Measurements from ENCODE around the gene SYT2.
"Not testable (repeated sequence)": the region's sequence is repeated elsewhere in the genome, so short reads cannot be mapped to it uniquely, and the experiment has no call there.

SYT2 gene

DNA sequence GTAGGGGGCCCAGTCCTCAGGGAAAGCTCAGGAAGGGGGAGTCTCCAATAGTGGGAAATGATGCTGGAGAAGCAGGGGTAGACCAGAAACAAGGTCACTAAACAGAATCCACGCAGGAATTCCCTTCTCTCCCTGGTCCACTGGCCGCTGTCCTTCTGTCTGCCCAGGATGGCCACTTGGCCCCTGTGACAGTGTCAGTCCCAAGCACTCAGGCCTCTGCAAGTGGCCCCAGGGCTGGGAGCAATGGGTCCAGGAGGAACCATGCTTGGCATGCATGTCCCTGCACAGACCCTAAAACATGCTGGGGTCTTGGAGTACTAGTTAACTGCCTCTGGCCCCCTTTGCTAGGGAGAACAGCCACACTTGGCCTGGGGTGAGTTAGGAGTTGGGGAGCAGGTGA, 90.2 kb downstream of the SYT2 start:
- not testable (repeated sequence) for DNase-seq

DNA sequence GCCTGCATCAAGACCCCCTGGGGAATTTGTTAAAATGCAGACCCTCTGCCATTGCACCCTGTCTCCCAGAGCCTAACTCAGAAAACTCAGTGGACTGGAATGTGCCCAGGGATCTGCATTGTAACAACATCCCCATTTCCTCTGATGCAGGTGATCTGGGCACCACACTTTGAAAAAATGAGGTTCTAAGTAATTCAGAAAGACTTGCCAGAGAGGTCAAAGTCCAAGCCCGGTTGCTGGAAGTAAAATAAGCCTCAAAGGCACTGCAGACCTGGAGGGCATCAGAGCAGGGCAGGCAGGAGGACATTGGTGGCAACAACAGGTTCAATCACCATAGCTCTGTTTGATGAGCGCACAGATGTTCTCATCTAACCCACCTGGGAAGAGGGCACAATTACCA, 90.7 kb downstream of the SYT2 start:
- DNase-seq: no peak

DNA sequence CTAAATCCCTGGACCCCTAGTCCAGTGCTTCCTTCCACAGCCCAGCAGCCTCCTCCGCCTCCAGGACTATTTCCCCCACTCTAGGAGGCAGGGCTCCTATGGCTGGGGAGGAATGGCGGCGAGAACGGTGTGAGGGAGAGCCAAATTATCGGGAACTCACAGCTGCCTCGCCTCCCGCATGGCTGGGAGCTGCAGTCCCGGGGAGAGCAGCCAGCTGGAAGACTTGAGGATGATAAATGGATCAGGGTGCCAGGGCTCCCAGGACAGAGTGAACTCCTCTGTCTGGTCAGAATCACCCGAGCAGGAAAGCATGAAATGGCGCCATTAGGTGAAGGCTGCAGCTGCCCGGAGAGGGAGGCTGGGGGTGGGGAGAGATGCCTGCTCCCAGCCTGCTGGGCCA, 91.2 kb downstream of the SYT2 start:
- not testable (repeated sequence) for DNase-seq

DNA sequence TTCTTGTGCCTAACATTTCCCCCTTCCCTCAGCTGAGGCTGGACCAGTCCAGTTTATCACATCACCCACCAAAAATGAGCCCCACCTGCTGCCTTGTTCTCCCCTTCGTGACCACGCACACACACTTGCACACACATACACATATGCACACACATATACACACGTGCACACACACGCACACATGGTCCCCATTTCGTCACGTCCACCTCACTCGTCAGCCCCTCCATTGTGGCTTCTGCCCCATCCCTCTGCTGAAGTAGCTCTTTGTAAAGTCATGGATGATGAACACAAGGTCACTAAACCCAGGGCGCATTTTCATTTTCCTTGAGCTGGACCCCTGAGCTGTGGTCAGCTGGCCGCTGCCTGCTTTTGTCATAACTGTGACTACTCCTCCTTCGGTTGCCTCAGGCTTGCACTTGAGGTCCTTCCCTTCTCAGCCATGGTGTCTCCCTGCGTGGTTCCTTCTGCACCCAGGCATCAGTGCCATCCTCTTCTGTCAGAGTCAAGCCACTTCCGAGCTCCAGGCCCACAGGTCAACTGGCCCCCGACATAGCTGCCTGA, 93.8 kb downstream of the SYT2 start:
- no peak for DNase-seq

DNA sequence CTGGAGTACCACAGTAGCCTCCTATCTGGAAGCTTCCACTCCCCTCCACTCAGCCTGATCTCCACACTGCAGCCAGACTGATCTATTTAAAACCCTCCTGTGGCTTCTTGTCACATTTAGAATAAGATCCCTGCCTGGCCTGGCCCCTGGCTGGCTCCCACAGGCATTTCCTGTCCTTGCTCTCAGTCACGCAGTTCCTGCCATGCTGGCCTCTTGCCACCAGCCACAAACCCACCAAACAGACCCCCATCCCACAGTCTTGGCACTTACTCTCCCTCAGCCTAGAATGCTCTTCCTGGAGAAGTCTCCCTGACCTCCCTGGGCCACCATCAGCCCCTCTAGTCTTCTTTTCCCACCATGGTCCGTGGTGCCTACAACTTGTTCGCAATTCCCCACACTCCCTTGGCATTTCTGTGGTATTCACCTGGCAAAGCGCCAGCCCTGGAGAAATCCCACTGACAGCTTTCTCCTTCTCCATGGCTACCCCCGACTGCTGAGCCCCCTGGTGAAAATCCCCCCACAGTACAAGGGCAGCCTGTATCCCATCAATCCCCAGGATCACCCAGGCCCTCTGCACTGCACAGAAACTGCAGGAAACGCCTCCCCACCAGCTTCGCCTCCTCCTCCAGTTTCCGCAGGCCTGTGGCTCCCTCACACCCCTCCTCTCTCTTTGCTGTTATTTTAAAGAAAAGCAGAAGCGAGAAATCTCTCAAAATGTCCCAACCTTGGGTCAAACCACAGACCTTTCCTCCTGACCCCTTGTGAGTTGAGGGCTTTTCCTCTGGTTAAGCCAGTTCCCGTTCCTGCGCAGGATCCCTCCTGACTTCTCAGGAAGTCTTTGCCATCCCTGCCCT, 94.5 kb downstream of the SYT2 start:
- DNase-seq: no peak

DNA sequence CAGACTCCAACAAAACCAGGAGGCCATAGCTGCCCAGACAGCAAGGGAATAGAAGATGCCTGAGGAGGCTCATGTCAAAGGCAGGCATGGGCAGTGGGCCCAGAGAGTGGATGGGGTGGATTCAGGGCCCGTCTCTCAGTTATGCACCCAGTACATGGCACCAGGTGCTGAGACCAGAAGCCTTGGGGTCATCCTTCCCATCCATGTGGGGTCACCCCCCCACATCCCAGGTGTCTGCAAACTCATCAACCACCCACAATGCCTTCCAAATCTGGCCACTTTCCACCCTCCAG, 95.1 kb downstream of the SYT2 start:
- not testable (repeated sequence) for DNase-seq

DNA sequence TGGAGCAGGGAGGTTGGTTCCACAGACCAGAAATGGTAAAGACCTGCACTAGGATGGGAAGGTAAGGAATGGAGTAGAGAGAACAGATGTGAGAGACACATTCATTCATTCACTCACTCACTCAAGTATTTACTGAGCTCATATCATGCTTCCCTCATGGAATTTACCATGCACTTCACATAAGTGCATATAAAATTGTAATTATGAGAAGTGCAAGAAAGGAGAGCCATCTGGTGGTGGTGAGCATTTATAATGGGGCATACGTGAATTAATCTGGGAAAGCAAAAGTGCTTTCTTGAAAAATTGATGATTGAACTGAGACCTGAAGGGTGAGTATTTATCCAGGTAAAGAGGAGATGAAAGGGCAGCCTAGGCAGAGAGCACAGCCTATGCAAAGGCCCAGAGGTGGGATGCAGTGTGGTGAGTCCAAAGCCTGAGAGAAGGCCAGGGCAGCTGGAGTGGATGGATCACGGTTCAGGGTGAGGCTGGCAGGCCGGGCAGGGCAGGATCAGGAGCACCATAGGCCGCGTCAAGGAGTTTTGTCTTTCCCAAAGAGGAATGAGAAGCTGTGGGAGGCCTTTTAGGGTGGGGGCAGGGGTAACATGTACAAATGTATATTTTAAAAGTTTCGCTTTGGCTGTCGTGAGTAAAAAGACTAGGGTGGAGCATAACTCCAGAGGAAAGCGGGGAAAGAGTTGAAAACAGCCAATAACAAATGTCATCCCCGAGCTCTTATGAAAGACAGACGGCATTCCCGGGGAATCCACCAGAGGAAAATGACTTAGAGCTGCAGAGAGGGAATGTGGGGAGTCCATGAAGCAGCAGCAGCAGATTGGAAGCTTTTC, 95.7 kb downstream of the SYT2 start:
- not testable (repeated sequence) for DNase-seq

DNA sequence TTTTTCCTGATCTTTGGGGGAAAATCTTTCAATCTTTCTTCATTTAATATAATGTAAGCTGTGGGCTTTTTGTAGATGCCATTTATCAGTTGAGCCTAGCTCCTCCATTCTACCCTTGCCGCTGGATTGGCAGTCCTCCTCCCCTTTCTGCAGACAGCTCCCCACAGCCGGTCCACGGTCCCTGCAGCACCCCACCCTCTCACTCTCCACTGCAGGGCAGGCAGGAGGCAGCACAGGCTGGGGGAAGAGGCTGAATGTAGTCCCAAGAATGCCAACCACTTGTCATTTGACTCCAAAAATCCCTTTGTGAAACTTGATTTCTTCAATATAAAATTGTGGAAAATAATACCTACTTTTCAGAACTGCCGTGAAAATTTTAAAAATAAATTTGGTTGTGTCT, 96.7 kb downstream of the SYT2 start:
- no peak for DNase-seq

DNA sequence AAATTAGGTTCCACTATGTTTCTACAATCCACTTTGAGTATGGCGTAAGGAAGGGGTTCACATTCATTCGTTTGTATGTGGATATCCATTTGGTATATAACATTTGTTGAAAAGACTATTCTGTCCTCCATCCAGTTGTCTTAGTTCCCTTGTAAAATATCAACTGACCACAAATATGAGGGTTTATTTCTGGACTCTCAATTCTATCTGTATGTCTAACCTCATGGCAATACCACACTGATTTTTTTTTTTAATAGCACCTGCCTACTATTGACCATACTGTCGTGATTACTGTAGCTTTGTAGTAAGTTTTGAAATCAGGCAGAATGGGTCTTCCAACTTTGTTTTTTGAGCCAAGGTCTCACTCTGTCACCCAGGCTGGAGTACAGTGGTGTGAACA, 98.2 kb downstream of the SYT2 start:
- DNase-seq: not testable (repeated sequence)

DNA sequence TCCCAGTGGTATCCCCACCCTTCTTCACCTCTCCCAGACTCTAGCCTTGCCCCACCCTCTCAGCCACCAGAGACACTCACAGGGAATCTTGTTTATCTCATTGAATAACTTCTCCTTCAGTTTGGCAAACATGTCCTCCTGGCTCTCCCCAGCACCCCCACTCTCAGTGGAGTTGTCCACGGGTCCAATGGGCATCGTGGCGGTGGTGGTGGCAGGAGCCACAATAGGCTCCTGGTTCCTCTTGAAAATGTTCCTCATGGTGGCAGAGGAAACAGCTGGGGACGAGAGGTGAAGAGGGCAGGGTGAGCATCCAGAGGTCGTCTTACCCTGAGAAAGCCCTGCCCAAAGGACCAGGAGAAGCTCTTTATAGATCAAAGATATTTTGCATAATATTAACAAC, 104.7 kb downstream of the SYT2 start:
- DNase-seq: no peak

DNA sequence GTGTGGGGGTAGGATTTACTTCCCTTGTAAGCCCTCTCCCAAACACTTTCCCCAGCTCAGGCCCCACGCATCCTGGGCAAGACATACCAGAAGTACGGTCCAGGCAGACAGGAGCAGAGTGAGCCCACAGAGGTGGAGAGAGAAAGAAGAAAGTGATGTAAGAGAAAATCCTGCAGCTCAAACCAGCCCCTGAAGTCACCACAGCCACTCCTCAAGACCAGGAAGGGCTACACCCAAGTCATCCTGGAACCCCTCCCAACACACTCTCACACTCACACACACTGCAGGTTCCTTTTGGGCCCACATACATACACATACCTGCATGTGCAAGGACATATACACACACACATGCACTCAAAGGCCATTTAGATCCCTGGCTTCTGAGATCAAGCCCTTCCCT, 106.8 kb downstream of the SYT2 start:
- no peak for DNase-seq

DNA sequence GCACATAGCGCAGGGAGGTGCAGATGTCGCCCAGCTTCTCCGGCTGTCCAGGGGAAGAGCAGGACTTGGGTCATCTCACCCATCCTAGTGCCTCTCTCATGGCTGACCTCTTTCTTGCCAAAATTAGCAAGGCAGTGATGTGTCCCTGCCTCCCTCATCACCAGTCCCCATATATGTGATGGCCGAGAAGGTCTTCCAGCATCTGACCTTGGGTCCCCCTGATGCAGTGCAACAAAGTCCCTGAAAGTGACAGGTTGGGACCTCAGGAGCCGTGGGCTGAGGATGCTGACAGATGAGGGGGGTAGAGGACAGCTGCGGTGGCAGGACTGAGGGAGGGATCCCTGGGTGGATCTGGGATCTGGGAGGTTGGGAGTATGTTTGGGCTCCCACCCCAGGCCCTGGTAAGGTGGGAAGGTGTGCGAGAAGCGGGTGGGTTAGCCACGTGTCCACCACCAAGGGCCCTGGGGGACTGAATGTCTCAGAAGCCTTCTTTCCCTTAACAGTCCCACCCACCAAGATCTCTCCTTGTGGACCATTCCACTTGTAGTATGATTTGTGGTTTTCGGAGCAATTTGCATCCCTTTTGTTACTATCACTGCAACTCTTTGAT, 109.7 kb downstream of the SYT2 start:
- DNase-seq: no peak

DNA sequence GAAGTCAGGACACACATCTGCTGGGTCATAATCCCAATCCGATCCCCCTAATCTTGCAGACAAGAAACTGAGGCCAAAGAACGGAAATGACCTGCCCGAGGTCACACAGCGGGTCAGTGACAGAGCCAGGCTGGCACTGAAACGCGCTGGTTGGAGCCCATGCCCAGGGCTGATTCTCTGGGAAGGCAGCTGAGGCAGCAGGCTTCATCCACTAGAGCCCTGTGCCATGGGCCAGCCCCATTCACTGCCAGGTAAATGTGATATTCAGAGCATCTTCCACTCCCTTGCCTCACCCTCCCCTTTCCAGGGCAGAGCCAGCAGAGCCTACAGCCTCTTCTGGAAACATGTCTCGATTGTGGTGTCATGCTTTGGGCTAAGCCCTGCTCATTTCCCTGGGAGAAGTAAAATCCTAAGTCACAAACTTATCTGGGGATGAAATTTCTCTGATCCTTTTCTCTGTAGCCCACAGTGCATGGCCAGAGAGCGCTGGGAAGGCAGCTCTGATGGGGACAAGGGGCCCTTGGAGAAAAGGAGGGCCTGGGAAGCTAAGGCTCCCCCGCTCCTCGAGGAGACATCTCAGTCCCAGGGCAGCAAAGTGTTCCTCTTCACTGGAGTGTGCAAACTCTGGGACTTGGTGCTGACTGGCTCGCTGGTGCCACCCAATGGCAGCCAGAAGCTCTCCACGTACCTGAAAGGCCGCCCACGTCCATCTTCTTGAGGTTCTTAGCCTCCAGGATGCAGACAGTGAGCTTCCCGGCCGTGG, 110.4 kb downstream of the SYT2 start:
- peak; percentile 36 to 57 for DNase-seq

DNA sequence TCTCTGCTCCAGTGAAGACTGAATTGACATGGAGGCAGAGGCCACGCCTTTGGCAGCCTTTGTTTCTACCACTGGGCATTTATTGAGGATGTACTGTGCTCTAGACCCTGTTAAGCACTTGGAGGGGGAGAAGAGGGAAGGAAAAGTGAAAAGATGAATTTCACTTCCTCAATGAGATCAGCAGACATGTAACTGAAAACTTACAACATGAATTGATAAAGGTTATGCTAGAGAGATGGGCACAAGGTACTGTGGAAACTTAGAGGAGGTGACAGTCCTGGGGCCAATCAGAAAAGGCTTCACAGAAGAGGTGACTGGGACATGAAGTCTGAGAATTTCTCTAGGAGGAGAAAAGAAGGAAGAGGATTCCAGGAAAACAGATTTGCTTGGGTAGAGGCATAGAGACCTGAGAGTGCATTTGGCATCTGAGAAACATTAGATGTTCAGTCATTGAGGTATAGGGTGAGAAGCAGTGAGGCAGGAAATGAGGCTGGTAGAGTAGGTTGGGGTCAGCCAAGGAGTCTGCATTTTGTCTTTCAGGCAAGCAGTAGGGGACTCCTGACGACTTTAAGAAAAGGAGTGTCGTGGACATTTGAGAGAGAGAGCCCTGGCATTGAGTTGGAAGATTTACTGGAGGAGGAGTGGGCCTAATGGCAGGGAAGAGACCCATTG, 113.0 kb downstream of the SYT2 start:
- DNase-seq: no peak

DNA sequence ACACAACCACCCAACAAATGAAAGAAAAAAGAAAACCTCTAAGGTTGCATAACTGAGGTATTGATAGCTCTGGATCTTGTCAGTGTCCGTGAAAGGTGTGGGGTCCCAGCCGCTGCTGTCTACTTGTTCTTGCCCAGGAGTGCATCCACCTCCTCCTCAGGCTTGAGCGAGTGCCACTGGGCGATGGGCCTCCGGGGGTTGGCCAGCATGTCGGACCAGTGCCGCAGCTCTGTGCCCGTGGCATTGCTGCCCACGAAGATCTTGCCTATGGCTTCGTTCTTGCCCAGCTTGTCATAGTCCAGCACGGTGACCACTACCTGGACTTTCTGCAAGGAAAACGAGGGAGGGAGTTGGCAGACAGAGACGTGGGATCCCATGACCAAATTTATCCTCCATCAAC, 113.6 kb downstream of the SYT2 start:
- DNase-seq: no peak

DNA sequence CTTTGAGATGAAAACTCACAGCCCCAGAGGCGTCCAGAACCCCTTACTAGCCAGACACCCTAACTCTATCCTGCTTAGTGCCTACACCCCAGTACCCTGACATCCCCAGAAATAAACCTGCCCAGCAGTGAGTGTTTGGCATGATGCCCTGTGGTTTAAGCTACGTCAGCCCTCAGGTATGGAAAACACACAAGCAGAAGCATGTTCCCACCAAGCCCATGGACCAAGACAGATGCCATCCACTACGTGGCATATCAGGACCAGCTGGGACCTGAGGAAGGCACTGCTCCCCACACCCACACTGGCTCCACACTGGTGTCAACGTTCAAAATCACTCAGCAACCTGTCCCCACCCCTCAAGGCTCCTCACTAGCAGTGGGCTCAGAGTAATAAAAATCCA, 116.4 kb downstream of the SYT2 start:
- no peak for DNase-seq

DNA sequence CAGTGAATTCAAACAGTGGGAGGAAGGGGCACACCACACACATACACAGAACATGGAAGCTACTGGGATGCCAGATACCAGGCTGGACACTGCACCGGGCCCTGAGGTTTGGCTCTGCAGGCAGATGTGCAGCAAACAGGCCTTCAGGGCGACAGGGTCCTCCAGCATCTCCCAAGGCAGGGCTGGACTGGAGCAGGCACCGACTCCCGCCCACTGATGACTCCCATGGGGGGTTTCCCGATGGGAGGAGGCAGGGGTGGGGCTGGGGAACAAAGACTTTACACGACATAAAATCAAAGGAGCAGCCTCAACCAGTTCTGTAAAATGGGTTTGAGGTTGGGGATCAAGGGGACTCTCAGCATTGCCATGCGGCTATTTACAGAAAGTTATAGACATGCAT, 118.1 kb downstream of the SYT2 start:
- no peak for DNase-seq

DNA sequence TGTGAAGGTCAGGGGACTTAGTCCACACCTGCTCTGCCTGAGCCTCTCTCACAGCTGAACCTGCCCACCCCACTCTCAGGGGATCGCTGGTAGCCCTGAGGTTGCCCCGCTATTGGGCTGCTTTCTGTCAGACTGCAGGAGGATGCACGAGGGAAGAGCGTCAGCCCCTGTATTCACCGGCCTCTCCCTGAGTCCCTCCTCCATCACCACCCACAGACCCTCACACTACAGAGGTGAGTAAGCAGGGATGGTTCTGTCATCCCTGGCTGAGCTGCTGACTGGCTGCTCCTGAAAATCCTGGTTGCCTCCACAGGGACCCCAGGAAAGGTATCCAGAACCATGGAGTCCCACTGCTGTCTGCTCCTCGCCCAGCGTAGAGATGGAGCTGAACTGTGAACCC, 118.7 kb downstream of the SYT2 start:
- no peak for DNase-seq

DNA sequence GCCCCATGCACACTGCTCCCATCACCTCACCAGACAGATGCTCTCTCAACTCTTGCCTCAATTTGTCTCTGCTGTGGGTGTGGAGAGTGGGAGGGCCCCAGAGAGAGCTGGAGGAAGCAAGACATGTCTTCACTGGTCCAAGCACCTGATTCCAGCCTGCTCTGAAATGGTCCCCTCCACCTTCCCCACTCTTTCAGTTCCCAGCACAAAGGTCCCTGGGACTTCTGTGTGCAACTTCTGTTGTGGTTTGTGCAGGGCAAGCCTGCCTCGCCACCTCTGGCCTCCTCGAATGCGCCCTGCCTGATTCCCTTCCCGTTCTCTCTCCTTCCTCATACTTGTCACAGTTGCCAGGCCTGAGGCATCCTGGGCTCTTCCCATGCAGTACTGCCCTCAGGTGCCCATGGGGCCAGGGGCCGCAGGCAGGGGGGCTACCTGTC, 119.3 kb downstream of the SYT2 start:
- DNase-seq: no peak

DNA sequence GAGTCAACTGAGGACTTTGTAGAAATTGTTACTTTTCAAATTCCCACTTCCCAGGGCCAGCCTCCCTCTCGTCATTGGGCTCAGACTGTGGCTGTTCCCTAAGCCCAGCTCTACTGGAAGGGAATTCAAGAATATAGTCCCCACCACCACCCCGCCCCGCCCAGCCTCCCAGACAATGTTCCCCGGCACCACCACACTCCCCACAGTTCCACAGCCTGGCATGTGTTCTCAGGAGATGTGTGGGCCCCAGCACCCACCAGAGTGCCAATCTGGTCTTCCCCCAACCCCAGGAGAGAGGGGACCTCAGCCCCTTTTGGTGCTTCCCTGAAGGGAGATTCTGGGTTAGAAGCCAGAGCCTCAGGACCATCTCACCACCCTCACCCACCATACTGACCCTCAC, 120.1 kb downstream of the SYT2 start:
- DNase-seq: no peak

DNA sequence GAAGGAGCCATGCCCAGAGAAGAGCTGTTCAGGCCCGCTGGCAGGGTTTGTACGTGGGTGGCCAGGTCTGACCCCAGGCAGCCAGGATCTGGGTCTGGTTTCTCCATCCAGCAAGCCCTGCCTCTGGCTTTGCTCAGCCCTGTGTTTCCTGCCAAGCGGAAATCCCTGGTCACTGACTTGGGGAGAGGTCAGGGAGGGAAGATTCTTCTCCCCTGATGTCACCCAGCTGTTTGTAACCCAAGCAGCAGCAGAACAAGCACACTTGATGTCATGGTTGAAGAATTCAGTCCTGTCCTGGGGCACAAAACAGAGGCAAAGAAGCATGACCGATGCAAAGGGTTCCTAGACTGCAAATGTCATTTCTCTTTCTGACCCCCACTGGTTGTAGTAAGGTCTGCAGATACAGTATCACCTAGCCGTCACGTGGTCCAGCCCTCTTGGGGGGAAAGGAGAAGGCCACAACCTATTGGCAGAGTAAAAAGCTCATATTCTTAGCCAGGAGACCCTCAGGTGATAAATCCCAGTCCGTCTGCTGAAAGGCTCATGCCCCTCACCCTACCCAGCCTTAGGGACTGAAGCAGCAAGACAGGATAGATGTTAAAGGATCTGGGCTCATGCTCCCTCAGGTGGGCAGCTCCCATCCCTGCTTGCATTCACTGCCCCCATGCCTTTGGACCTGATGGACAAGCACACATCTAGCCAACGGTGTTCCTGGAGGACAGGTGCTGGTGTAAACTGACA, 120.9 kb downstream of the SYT2 start:
- no peak for DNase-seq

Data from activated T-cell treated with anti-CD3 and anti-CD28 coated beads, Interleukin-2, amount 50 U/mL, for 48 hours (primary cell).